Measurements from ENCODE around the gene PGA4.

PGA4 gene

GRCh38 chr11:61268588-61269250 lies 46.6 kb downstream of the PGA4 start:
- Histone ChIP-seq H3K4me3 (ENCODE audit: low read depth, low read length) (no peak overlapping the region), H3K36me3 (ENCODE audit: control insufficient read depth in 2 of 2, insufficient read depth in 1 of 2, low read length in 2 of 2) (peaks cover 0 to 10% of the 10 kb centered on the region in 2 experiments; a peak in 1 of 3 replicates), H3K4me1 (ENCODE audit: control insufficient read depth, insufficient read depth, low read length) (no peaks in the 10 kb centered on the region), H3K27ac (ENCODE audit: extremely low read depth, low read depth, low read length) (no peak overlapping the region), H3K9me3 (ENCODE audit: control insufficient read depth, insufficient read depth, low read depth, low read length) (no peaks in the 10 kb centered on the region)
- CTCF ChIA-PET, result interaction anchor here (0.6 to 3.6 kb wide), 2 partner anchors 10 to 14 kb away, joined by 3 to 13 read pairs; no protein-coding TSS in a partner anchor
- TF ChIP-seq PATZ1 (tag by site-specific recombination; IDR thresholded peaks at IDR 0.05) (no peak), AEBP2 (tag by site-specific recombination; IDR thresholded peaks at IDR 0.05; ENCODE audit: borderline replicate concordance) (no peak), ZNF211 (tag by site-specific recombination; IDR thresholded peaks at IDR 0.05; ENCODE audit: low read depth) (no peak), EGR2 (tag by site-specific recombination; IDR thresholded peaks at IDR 0.05; ENCODE audit: low read depth) (no peak), ZNF16 (tag by site-specific recombination; IDR thresholded peaks at IDR 0.05; ENCODE audit: low read depth) (no peak), OSR2 (tag by site-specific recombination; IDR thresholded peaks at IDR 0.05) (no peak), CTCF (tag by site-specific recombination; IDR thresholded peaks at IDR 0.05) (no peak), ZFP37 (tag by site-specific recombination; IDR thresholded peaks at IDR 0.05) (no peak), ZFHX2 (tag by site-specific recombination; conservative IDR thresholded peaks at IDR 0.05) (no peak), ZNF785 (tag by site-specific recombination; IDR thresholded peaks at IDR 0.05) (no peak), ZNF621 (tag by site-specific recombination; IDR thresholded peaks at IDR 0.05) (no peak), ZNF133 (tag by site-specific recombination; IDR thresholded peaks at IDR 0.05) (no peak), ZNF600 (tag by site-specific recombination; IDR thresholded peaks at IDR 0.05) (no peak), ZNF362 (tag by site-specific recombination; IDR thresholded peaks at IDR 0.05) (no peak), ZNF10 (tag by site-specific recombination; IDR thresholded peaks at IDR 0.05) (no peak), ZNF302 (tag by site-specific recombination; IDR thresholded peaks at IDR 0.05; ENCODE audit: low read depth) (no peak), ZNF266 (tag by site-specific recombination; IDR thresholded peaks at IDR 0.05; ENCODE audit: low read depth) (no peak), ZNF830 (tag by site-specific recombination; IDR thresholded peaks at IDR 0.05; ENCODE audit: low read depth) (no peak), ZNF239 (tag by site-specific recombination; IDR thresholded peaks at IDR 0.05) (no peak)
- POLR2A ChIA-PET, result interaction anchor here (1.1 kb wide), 1 partner anchor 93 kb away, joined by 3 read pairs; the partner anchor contains the start of gene CYB561A3
